Stimulated activated CD8-positive, alpha-beta memory T cell treated with anti-CD3 and anti-CD28 coated beads, Interleukin-12 subunit alpha, Interleukin-12 subunit beta, amount 100 ng/mL, for 24 hours (primary cell): Measurements from ENCODE around the gene LSM14B.

Source experiments
- DNase-seq: peaks from one replicate; pipeline ENCODE4 v3.0.0-alpha.2; 2020; ENCODE audit errors: extremely low read depth

LSM14B gene

GRCh38 chr20:62183426-62184142 lies 61.3 kb downstream of the LSM14B start:
- DNase-seq: no peak
